CD4-positive, alpha-beta T cell treated with Interleukin-2 at 100 ng/mL for 4 hours (primary cell): ENCODE results near the gene GSK3A.

Source experiments
- DNase-seq: peaks from one replicate; pipeline ENCODE4 v3.0.0-alpha.2; 2020; ENCODE audit warnings: low spot score

The GSK3A gene

GRCh38 chr19:42281146-42281826, 38.9 kb upstream of the GSK3A start:
- DNase-seq: no peak

GRCh38 chr19:42280815-42281145, 38.4 kb upstream of the GSK3A start:
- no peak for DNase-seq

GRCh38 chr19:42279902-42280814, 37.8 kb upstream of the GSK3A start:
- DNase-seq: peak; percentile 91

- DNase-seq: no peak
Observed at GRCh38 chr19:42279155-42279901, 36.9 kb upstream of the GSK3A start.

- no peak for DNase-seq
Observed at GRCh38 chr19:42278452-42279154, 36.2 kb upstream of the GSK3A start.

- no peak for DNase-seq
Observed at GRCh38 chr19:42277821-42278451, 35.5 kb upstream of the GSK3A start.

- DNase-seq: peak; percentile 33
Observed at GRCh38 chr19:42276821-42277220, 34.4 kb upstream of the GSK3A start.

- no peak for DNase-seq
Observed at GRCh38 chr19:42276284-42276683, 33.9 kb upstream of the GSK3A start.

- DNase-seq: no peak
Observed at GRCh38 chr19:42275517-42275916, 33.1 kb upstream of the GSK3A start.

GRCh38 chr19:42275103-42275502, 32.7 kb upstream of the GSK3A start:
- DNase-seq: no peak

GRCh38 chr19:42274065-42274682, 31.8 kb upstream of the GSK3A start:
- no peak for DNase-seq

GRCh38 chr19:42273407-42274064, 31.1 kb upstream of the GSK3A start:
- no peak for DNase-seq

GRCh38 chr19:42272989-42273406, 30.6 kb upstream of the GSK3A start:
- DNase-seq: no peak

GRCh38 chr19:42272535-42272897, 30.1 kb upstream of the GSK3A start:
- DNase-seq: no peak

GRCh38 chr19:42271861-42272534, 29.6 kb upstream of the GSK3A start:
- no peak for DNase-seq

GRCh38 chr19:42271045-42271419, 28.6 kb upstream of the GSK3A start:
- no peak for DNase-seq

- peak; percentile 70 for DNase-seq
Observed at GRCh38 chr19:42270346-42271044, 28.1 kb upstream of the GSK3A start.

- no peak for DNase-seq
Observed at GRCh38 chr19:42269478-42270345, 27.3 kb upstream of the GSK3A start.
